DMS79 (cell line): Measurements from ENCODE around the gene BDNF.
"Not testable (repeated sequence)": the region's sequence is repeated elsewhere in the genome, so short reads cannot be mapped to it uniquely, and the experiment has no call there.

Experiments used
- DNase-seq: peaks from one replicate; lab custom pipeline; 2025; lab: John Stamatoyannopoulos, UW

Gene BDNF

DNA sequence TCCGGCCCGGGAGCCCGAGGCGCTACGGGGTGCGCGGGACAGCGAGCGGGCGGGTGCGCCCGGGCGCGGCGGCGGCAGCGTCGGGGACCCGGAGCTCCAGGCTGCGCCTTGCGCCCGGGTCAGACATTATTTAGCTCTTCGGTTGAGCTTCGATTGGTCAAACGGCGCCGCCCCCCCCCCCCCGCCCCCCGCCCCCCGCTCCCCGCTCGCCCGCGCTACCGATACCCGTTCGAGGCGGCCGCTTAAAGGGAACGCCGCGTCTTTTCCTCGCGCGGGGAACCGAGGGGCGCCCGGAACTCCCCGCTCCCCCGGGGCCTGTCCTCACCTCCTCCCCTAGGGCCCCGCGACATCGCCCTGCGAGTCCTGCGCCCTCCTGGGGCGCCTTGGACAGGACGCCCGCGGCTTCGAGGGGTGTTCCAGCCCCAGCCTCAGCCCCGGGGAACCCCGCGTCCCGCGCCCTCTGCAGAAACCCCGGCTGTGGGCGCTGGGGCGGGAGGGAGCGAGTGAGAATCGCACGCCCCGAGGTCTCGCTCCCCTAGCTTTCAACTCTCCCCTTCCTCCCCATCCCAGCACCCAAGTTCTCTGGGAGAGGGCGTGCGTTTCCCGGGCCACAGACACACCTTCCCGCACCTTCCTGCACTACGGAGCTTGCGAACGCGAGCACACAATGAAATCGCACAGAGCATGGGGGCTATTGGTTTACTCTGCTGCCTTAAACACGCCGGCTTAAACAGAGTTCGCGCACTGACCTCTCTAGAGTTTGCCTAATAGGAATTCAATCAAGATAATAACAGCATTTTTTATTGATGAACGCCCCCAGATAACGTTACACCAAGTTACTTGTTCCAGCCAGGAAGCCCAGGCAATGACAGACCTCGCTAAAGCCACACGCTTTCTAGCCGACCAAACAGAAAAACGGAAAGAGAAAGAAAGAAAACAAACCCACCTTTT, at the start of gene BDNF:
BDNF (minus strand) TSS at position 105 of the 951 bp plus-strand sequence. CDS start 41,891 bp downstream, outside the sequence.
- no peak for DNase-seq

DNA sequence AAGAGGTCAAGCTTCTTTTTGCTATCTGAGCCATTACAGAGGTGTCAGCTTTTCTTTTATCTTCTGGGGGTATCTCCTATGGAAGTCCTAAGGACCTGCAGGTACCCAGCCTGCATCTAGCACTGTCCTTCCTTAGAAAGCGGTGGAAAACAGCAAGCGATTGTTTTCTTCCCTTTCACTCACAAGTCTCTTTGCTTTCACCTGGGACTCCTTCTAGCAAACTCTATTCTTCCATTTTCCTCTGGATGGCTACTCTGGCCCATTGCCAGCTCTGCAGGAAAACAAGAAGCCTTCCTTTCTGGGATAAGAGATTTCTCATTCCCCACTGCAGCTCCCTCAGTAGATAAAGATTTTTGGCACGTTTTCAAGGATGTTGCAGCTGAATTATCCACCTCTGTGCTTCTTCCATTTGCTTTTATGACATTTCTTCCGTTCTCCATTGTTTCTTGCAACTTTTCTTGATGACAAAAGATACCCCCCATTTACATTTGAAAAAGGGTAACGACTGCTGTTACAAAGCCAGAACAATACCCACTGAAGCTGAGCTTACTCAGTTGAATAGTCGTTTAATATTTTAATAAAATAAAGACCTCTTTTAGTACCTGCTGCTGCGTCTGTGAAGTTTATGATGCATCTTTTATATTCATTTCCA, 40.2 kb upstream of the BDNF start:
- DNase-seq = no peak

DNA sequence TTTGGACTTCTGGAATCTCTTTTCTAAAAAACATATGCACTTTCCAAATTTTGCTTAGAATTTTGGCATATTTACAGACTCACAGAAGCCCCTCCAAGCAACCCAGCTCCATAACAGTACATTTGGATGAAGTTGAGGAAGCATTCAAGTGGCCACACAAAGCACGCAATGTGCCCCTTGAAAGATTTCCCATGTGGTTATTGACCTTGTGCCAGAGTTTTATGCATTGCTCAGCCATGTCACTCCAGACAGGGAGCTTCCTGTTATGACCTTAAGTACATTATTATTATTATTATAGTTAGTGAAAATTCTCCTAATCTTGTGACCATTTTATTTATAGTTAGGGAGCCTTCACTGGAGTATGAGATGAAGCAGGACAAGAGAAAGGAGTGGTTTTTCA, 35.0 kb upstream of the BDNF start:
- DNase-seq = no peak

DNA sequence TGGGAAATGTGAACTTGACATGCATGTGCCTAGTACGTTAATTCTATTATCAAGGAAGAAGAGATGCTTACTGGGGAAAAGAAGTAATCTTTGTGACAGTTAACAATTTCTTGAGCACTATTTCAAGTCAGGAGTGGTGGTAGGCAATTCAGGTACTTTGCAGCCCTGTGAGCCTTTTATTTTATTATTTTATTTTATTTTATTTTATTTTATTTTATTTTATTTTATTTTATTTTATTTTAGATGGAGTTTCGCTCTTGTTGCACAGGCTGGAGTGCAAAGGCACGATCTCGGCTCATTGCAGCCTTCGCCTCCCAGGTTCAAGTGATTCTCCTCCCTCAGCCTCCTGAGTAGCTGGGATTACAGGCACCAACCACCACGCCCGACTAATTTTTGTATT, 31.5 kb upstream of the BDNF start:
- DNase-seq = not testable (repeated sequence)

DNA sequence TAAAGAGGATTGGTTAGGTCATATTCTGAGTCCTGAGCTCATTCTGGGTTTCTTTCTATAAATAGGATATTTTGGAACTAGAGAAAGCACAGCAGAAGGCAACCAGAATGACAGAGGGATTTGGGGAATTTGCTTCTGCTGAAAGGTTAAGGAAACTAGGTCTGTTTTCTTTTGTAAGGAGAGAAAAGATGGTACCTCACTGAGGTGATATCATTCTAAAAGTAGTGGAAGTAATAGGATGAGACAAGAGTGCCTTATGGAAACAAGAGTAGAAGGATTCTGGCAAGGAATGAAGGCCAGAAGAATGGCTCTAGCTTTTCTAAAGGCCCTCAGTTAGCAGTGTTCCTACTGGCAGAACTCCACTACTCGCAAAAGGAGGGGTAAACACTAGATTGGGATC, 26.7 kb upstream of the BDNF start:
- DNase-seq = no peak

DNA sequence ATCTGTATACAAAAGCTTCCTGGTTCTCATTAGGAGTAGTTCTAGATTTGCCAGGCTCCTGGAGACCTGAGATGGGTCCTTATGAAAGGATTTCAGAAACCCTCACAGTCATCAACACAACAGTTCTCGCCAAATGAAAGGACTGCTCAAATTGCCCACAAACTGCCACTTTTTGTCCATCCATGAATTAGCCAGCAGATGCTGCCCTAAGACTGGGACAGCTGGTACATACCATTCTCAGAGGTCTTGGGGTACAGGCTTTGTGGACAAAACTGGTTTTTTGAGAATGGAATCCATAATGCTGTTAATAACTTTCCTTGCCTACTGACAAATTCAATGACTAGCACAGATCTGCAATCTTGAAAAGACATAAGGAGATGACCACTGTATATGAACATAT, 23.4 kb upstream of the BDNF start:
- no peak for DNase-seq

DNA sequence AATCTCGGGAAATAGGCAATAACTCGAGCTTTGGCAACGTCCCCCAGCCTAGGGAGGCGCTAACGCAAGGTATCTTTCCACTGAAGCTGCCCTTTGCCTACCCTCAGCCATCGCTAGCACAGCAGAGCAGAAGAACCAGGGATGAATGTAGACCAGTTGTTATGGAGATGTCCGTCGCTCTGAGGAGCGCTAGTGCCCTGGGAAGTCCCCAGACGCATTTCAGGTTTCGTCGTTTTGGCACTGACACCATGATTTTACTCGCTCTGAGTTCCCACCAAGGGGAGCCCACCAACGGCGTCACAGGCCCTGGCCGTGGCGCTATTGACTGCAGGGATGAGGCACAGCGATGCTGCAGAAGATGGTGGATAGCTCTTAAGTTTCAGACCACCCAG, 22.7 kb upstream of the BDNF start:
- DNase-seq = no peak

DNA sequence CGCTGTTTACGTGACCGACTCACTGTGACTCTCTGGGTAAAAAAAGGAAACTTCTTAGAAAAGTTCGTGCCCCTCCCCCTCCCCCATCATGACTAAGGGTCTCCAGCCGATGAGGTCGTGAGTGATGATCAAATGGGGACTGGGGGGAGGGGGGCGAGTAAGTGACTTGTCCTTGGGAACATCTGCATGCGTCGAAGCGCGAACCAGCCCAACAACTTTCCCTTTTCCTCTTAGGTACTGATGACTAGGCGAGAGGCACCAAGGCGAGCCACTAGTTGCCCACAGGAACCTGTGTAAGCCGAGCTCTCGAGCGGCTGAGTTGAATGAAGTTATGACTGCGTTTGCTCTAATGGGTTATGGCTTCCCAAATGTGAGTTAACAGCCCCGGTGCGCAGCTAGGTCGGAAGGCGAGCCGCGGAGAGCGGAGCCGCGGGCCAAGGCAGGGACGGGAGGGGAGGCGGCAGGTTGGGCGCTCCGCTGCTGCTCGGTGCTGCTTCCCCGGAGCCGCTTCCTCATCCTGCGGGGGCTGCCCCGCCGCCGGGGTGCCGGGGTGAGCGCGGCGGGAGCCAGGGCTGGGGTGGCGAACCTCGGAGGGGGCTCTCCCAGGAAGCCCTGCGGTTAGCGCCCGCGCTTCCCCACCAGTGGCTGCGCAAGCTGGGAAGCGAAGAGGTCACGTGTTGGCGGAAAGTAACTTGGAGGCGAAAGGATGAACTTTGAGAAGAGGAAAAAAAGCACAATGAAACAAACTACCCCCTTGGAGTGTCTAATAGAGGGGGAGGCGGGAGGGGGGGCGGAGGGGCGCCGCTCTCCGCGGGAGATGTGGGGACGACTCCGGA, 22.1 kb upstream of the BDNF start:
- peak; percentile 16 for DNase-seq

DNA sequence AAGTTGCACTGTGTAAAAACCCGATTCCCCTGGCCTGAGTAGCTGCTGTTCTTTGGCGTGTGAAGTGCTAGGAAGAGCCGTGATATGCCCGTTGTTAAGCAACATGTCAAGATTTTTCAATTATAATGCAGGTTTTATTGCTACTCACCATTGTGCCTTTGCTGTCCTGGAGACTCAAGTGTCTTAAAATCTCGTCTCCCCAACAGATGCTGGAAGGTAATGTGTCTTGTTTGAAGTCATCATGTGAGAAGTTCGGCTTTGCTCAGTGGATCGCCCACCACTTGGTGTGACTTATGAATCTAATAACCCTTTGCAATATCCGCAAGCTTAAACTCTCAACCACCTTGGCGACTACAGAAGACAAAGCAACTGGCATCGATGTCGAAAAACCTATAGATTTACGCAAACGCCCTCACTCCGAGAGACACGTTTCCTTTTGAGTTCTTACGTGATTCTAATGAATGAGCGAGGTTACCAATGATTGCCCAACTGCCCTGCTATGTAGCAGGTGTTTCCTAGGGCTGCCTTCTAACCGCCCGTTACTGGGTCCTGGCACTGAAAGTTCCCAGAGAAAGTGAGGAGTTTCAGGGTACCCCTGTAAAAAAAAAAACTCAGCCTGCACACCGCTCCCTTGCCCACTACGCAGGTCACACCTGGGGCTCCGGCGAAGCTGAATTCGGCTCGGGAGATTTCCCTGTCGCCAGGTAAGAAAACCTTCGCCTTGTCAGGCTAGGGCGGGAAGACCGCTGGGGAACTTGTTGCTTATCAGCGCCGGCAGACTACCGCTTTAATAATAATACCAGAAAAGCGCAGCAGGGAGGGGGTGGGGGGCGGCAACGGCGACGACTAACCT, 21.2 kb upstream of the BDNF start:
- no peak for DNase-seq

DNA sequence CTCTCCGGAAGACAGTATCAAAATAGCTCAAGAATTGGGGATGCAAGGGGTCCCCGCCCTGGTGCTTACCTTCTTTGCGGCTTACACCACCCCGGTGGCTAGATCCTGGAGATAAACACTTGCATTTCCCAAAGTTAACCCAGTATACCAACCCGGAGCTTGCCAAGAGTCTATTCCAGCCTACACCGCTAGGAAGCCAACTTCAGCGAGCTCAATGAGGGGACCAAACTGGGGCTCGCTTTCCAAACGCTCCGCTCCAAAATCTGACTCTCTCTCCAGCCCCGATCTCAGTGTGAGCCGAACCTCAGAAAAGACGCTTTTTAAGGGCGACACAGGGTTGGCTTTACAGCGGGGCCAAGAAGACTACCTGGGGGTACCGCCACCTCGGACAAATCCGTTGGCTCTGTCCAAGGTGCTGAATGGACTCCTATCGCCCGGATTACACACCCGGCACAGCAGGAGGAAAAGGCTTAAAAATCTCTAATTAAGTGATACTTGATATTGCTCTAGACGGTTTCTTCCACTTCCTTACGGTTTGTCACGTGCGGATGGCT, 20.1 kb upstream of the BDNF start:
- no peak for DNase-seq

DNA sequence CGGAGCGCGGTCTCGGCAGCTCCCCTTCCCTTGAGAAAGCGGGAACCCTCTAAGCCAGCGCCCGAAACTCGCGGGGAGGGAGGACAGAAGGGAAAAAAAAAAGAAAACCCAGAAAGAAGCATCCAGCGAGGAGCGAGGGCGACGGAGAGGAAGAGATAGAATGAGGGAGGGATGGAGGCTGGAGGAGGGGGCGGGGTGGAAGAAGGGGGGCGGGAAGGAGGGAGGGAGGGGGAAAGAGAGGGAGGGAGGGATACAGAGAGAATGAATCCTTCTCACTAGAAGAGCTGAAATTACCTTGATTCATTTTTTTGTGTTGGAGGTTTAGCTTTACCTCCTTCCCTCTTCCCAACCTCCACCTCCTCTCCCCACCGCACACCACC, 19.3 kb upstream of the BDNF start:
- no peak for DNase-seq

DNA sequence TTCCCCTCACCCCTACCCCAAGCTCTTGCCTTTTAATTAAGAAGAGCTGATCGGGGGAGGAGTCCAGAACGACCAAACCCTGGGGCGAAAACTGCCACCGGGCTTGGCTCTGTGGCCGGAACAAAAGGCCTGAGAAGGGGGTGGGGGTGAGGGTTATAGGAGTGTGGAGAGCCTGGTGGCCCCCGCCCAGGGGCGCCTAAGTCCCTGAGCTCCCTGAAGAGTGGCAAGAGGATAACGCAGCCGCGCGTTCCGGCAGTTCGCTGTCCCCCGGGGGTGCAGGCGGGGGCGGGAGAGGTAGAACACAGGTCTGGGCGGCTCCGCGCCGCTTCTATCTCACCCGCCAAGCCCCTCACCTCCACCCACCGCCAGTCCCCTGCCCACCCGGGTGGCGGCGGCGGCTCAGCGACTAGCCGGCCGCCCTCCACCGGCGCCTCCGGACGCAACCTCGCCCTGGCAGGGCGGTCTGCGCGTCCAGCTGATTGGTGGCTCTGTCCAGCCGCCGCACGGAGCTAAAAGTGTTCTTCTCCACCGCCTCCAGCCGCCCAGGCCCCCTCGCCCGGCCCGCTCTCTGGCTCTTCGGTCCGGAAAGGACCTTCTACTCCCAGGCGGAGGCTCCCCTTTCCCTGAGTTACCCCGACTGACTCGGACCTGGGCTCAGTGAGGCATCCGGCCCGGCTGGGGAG, 18.7 kb upstream of the BDNF start:
- DNase-seq = peak; percentile 35

DNA sequence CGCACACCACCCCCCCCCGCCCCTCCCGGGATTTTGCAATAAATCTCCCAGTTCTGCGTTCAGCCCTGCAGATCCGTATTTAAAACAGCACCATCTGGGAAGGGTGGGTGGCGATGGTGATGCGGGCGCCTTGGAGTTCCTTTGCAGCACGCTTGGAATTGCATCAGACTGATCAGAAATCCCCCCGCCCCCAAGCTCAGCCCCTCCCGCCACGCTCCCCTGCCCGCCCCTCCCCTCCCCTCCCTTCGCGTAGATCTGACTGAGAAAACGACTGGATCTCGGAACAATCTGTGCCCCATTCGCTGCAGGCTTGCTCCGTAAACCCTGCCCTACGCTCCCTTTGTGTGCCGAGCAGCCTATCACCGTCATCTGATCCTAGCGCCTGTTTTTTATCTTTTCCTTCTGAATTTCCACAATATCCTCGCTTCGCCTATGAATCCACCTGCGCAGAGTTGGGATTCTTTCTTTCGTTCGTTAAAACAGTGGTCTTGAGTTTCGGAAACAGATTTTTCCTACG, 18.1 kb upstream of the BDNF start:
- DNase-seq = peak; percentile 45

DNA sequence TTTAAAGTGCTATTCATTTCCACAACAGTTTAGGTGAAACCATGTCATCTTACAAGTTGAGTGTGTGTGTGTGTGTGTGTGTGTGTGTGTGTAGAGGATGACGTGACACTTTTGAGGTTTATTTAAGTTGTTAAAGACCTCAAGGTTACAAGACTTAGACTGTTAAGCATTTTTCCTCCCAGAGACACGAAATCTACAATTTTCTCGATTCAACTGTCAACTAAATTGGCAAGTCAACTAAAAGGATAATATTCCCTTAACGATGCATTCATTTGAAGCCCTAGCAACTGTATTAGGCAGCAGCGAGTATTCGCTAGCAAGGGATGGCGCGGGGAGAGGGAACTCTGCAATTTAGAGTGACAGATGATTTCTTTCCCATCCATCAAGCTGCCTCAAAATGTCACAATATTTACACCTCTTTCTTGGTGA, 17.6 kb upstream of the BDNF start:
- DNase-seq = no peak

DNA sequence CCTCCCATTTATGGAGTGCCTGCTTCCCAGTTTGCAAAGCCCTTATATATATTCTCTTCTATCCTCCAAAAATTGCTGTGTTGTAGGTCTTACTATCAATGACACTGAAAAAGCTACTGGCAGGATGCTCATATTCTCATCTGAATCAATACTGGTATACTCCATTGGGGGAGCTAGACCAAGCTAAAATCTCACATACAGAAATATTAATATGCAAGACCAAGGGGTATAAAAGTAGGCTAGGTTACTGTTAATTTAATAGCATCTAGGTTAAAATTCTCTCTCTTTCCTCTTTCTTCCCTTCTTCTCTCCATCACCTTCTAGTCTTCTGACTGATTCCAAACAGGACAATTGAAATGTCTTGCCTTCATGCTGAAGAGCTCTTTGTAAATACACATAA, 17.1 kb upstream of the BDNF start:
- no peak for DNase-seq

DNA sequence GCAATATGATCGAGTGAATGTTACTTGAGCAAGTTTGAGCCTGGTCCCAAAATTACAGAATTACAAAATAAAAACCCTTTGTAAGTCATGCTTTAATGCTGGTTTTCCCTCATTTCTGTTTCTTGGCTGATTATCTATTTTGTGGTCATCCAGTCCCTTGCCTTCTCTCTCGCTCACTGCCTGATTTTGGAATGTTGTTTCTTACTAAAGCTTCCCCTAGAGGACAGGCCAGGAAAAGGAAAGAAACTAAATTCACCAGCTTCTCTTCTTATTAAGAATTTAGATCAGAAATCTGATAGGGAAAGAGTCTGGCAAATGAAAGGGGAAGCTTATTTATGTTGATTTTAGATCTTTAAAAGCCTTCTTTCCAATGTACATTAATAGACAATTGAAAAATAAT, 16.6 kb upstream of the BDNF start:
- no peak for DNase-seq

DNA sequence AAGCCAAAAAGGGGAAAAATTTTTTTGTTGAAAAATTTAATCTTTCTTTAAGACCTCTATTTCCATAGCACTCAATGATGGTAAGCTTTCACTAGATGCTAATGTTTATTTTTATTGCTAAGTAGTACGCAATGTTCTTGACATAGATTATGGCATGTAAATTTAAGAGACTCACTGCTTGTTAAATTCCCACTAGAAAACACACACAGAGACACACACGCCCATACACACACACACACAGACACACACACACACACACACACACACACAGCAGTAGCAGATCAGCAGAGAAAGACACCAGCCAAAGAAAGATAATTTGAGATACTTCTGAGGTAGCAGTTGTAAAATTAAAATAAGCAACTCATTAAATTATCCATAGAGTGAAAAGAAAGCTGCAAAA, 16.0 kb upstream of the BDNF start:
- no peak for DNase-seq

DNA sequence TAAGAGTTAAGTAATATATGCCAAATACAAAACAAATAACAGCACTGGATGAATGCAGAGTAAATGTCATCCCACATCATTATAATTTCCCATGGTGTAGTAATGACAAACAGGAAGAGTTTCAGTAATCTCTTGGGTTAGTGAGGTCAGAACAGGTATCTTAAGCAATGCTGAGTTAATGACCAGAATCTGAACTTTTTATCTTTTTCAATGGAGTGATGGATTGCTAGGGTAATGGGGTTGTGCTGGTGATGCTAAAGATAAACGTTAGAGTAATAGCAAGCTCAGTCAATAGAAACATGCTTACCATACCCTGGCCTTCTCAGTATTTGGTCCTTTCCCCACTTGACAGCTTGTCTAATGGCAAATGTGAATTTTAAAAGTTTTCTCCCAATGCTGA, 11.5 kb upstream of the BDNF start:
- DNase-seq = no peak

DNA sequence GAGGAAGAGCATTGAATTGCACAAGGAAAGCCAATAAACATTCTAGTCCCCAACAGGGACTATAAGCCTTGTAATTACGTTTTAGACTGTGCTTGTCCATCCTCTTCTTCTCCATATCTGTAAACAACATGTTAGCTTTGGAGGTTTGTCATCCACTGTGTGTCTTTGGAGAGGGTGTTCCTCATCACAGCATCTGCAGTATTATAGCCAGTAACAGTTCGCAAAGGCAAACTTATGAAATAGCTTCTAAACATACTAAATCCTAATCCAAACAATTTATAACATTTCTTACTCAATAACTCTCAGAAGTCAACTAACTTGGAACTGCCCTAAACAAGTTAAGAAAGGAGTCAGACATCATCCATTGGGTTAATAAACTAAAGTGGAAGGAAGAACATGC, 10.3 kb upstream of the BDNF start:
- no peak for DNase-seq

DNA sequence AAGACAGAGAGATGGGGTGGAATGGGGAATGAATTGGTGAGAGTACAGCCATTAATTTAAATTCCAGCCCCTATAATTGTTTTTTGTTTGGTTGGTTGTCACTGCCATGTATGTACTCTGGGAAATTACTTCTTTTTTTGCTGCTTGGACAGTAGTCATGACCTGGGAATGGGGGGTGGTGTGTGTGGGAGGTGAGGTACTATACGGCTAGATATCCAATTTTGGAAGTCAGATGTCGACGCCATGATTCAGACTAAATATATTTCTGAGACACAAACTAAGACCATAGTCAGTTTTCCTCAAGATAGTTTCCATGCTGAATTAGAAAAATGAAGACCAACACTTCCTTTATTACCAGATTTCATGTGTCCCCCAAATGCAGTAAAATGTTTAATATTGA, 7.4 kb upstream of the BDNF start:
- no peak for DNase-seq
